ENCODE results near the gene GUCD1. TPM values are rescaled to one million over a fixed set of nuclear protein-coding genes. Genes with fewer than 3 reads are reported as not detected.

GUCD1 gene
- total and polyA plus RNA-seq, 2 of the 13 experiments (the other 11 are each of a cell fraction or from before 2014, with no cell fraction given): 128 to 245 TPM

DNA sequence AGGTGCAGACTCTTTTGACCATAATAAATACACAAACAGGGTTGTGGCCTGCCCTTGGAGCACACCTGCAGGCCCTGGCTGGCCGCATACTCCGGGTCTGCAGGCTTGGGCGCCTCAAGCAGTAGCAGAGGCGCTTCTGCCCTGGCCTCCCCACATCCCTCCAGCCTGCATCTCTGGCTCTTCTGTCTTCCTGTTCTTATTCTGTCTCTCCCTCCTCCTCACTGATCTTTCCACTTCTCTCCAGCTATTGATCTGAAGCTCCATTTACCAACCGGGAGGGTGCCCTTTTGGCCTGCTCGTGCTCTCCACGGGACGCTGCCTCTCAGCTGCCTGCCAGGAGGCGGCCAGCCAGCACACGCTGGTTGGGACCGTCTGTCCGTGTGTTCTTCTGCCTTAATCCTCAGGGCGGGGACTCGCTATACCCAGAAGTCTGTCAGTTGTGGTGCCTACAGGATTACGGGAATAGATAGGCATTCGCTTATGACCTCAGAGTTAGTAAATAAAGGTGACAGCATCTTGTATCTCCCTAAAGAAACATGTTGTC, 54.6 kb downstream of the GUCD1 start (continued):
- TF ChIP-seq, protein P1, sequence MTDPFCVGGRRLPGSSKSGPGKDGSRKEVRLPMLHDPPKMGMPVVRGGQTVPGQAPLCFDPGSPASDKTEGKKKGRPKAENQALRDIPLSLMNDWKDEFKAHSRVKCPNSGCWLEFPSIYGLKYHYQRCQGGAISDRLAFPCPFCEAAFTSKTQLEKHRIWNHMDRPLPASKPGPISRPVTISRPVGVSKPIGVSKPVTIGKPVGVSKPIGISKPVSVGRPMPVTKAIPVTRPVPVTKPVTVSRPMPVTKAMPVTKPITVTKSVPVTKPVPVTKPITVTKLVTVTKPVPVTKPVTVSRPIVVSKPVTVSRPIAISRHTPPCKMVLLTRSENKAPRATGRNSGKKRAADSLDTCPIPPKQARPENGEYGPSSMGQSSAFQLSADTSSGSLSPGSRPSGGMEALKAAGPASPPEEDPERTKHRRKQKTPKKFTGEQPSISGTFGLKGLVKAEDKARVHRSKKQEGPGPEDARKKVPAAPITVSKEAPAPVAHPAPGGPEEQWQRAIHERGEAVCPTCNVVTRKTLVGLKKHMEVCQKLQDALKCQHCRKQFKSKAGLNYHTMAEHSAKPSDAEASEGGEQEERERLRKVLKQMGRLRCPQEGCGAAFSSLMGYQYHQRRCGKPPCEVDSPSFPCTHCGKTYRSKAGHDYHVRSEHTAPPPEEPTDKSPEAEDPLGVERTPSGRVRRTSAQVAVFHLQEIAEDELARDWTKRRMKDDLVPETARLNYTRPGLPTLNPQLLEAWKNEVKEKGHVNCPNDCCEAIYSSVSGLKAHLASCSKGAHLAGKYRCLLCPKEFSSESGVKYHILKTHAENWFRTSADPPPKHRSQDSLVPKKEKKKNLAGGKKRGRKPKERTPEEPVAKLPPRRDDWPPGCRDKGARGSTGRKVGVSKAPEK (CRISPR knock-in tag; IDR thresholded peaks at IDR 0.05; ENCODE audit: borderline replicate concordance): peak; percentile 27; the same call in 1 of the 2 replicates
- TF ChIP-seq HCFC1 (IDR thresholded peaks at IDR 0.05; ENCODE audit: low read depth, low read length) (no peak), ZBTB7B (CRISPR knock-in tag; IDR thresholded peaks at IDR 0.05) (no peak), SMAD9 (CRISPR knock-in tag; IDR thresholded peaks at IDR 0.05) (no peak), CENPX (CRISPR knock-in tag; IDR thresholded peaks at IDR 0.05) (no peak), ZNF614 (CRISPR knock-in tag; IDR thresholded peaks at IDR 0.05; ENCODE audit: borderline replicate concordance) (no peak), NR2C2 (CRISPR knock-in tag; IDR thresholded peaks at IDR 0.05; ENCODE audit: borderline replicate concordance) (no peak), ONECUT2 (CRISPR knock-in tag; IDR thresholded peaks at IDR 0.05) (peak; percentile 53; the same call in 1 of the 2 replicates), SOX13 (IDR thresholded peaks at IDR 0.05) (no peak), SOX13 (CRISPR knock-in tag; conservative IDR thresholded peaks at IDR 0.05 in 1 of 2, IDR thresholded peaks at IDR 0.05 in 1 of 2) (no peak), MTA3 (CRISPR knock-in tag; IDR thresholded peaks at IDR 0.05) (no peak), PRMT3 (CRISPR knock-in tag; IDR thresholded peaks at IDR 0.05; ENCODE audit: borderline replicate concordance, low read depth) (no peak), GABPB1 (CRISPR knock-in tag; IDR thresholded peaks at IDR 0.05) (peak; percentile 11; the same call in 1 of the 2 replicates), RNF2 (conservative IDR thresholded peaks at IDR 0.05; ENCODE audit: low read depth) (no peak), GZF1 (CRISPR knock-in tag; IDR thresholded peaks at IDR 0.05) (0 out of 2 replicates have a peak, but pooled peaks have one; percentile 44), AGO1 (IDR thresholded peaks at IDR 0.05; ENCODE audit: low read depth, low read length, poor library complexity, severe bottlenecking) (no peak), ZBTB42 (CRISPR knock-in tag; IDR thresholded peaks at IDR 0.05) (no peak)
- TF ChIP-seq, protein P2, sequence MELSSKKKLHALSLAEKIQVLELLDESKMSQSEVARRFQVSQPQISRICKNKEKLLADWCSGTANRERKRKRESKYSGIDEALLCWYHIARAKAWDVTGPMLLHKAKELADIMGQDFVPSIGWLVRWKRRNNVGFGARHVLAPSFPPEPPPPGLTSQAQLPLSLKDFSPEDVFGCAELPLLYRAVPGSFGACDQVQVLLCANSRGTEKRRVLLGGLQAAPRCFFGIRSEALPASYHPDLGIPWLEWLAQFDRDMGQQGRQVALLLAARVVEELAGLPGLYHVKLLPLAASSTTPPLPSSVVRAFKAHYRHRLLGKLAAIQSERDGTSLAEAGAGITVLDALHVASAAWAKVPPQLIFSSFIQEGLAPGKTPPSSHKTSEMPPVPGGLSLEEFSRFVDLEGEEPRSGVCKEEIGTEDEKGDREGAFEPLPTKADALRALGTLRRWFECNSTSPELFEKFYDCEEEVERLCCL (CRISPR knock-in tag; IDR thresholded peaks at IDR 0.05; ENCODE audit: borderline replicate concordance): no peak
- TF ChIP-seq, protein P3, sequence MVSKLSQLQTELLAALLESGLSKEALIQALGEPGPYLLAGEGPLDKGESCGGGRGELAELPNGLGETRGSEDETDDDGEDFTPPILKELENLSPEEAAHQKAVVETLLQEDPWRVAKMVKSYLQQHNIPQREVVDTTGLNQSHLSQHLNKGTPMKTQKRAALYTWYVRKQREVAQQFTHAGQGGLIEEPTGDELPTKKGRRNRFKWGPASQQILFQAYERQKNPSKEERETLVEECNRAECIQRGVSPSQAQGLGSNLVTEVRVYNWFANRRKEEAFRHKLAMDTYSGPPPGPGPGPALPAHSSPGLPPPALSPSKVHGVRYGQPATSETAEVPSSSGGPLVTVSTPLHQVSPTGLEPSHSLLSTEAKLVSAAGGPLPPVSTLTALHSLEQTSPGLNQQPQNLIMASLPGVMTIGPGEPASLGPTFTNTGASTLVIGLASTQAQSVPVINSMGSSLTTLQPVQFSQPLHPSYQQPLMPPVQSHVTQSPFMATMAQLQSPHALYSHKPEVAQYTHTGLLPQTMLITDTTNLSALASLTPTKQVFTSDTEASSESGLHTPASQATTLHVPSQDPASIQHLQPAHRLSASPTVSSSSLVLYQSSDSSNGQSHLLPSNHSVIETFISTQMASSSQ (IDR thresholded peaks at IDR 0.05; ENCODE audit: low read depth): 0 out of 2 replicates have a peak, but pooled peaks have one; percentile 10
- TF ChIP-seq, protein P3 (CRISPR knock-in tag; IDR thresholded peaks at IDR 0.05; ENCODE audit: borderline replicate concordance): no peak
